ENCODE data around the gene SLCO2A1. TPM values are rescaled to one million over a fixed set of nuclear protein-coding genes. Genes with fewer than 3 reads are reported as not detected.

SLCO2A1 gene
- total RNA-seq, 4 donors from 2014 or later: 8.4 to 68.5 (median 22.7) TPM

DNA sequence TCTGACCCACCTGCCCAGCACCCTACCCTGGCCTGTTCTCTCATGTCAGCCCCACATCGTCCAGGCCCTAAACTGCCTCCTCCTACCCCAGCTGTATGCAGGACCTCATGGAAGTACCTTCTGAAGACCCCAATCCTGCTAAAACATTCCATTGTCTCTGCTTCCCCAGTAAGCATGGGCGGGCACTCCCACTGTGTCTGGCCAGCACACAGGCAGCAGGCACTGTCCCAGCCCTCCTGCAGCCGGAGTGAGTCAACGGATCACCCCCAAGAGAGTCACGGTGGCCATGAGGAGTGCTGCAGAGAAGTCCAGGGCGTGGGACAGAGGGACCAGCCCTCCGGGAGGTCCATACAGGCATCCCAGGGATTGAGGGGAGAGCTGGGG is 36.4 kb upstream of the SLCO2A1 start:
- no peak overlapping the region for H3K27ac ChIP-seq
- H3K4me1 ChIP-seq: no peaks in the 10 kb centered on the region
- intact Hi-C loops (cut with DNase I; ENCODE audit: low total_unique reads) (no loop called here), in situ Hi-C loops (cut with MboI; ENCODE audit: low pct_ligation_motif_present in 1 of 4, low pct_unique_long_range_greater_than_20kb in 1 of 4, low sequenced_read_pairs in 3 of 4) (no loop called here)
- no peaks in the 10 kb centered on the region for H3K27me3 ChIP-seq
- TF ChIP-seq POLR2A (IDR thresholded peaks at IDR 0.05) (no peak), POLR2AphosphoS5 (IDR thresholded peaks at IDR 0.05) (no peak), EP300 (IDR thresholded peaks at IDR 0.05; ENCODE audit: low read depth) (no peak)
- TF ChIP-seq, protein P1, sequence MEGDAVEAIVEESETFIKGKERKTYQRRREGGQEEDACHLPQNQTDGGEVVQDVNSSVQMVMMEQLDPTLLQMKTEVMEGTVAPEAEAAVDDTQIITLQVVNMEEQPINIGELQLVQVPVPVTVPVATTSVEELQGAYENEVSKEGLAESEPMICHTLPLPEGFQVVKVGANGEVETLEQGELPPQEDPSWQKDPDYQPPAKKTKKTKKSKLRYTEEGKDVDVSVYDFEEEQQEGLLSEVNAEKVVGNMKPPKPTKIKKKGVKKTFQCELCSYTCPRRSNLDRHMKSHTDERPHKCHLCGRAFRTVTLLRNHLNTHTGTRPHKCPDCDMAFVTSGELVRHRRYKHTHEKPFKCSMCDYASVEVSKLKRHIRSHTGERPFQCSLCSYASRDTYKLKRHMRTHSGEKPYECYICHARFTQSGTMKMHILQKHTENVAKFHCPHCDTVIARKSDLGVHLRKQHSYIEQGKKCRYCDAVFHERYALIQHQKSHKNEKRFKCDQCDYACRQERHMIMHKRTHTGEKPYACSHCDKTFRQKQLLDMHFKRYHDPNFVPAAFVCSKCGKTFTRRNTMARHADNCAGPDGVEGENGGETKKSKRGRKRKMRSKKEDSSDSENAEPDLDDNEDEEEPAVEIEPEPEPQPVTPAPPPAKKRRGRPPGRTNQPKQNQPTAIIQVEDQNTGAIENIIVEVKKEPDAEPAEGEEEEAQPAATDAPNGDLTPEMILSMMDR (IDR thresholded peaks at IDR 0.05): no peak
- WGBS, 2 donors (ENCODE audit: low coverage in 1 of 2): 74 to 87% methylated on average over 3 to 7 of the region's 7 CpGs
- H3K4me3 ChIP-seq: no peak overlapping the region
- no peak for DNase-seq
- no peaks in the 10 kb centered on the region for H3K9me3 ChIP-seq
- H3K36me3 ChIP-seq: no peaks in the 10 kb centered on the region

DNA sequence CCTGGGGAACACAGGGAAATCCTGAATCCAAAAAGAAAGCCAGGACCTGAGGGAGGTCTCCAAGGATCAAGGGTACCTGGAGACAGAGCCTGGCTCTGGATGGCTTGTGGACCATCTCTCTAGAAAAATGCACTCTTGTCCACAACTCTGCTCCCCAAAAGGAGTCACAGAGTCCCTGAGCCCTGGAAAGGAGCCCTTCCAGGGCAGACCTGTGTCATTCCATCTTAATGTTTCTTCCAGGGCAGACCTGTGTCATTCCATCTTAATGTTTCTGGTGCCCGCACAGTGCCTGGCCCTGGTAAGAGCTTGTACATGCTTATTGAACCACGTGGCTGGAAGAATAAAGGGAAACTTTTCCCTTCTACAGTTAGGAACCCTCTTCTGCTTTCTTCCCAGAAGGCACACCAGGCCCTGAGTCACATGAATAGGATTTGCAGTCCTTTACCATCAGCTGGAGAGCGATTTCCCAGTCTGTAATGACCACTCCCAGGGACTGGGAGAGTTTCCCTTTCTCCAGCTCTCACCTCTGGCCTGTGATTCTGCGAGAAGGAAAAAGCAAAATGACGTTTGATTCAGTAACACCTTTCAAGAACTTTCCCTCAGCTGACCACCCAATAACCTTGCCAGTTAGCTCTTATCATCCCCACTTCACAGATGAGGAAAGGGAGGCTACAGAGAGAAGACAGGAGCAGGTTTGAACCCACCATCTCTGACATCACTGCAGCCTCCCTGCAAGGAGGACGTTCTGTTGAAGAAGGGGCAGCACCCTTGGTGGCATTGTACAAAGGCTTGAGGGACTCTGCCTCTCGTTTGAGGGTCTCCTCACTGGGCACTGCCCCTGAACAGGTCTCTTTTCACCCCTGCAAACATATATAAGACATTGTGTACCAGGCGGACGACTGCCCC is 35.8 kb upstream of the SLCO2A1 start:
- peaks cover 0 to 4% (median under 1%) of the 10 kb centered on the region in 4 donors for H3K4me1 ChIP-seq
- no peak overlapping the region for H3K4me3 ChIP-seq
- no peaks in the 10 kb centered on the region for H3K9me3 ChIP-seq
- intact Hi-C loops (cut with DNase I; ENCODE audit: low total_unique reads): no loop called here
- H3K27ac ChIP-seq: no peak overlapping the region
- no peak for DNase-seq
- 68% methylated on average over 9 of the region's 9 CpGs; no CpG with 5 or more reads in 1 of the 2 donors for WGBS, 2 donors (ENCODE audit: low coverage in 1 of 2)
- TF ChIP-seq, protein P1 (IDR thresholded peaks at IDR 0.05): no peak
- TF ChIP-seq EP300 (IDR thresholded peaks at IDR 0.05; ENCODE audit: low read depth): no peak
- no peak for TF ChIP-seq POLR2AphosphoS5 (IDR thresholded peaks at IDR 0.05)
- no peak for TF ChIP-seq POLR2A (IDR thresholded peaks at IDR 0.05)
- H3K36me3 ChIP-seq: no peaks in the 10 kb centered on the region
- in situ Hi-C loops (cut with MboI; ENCODE audit: low pct_ligation_motif_present in 1 of 4, low pct_unique_long_range_greater_than_20kb in 1 of 4, low sequenced_read_pairs in 3 of 4): no loop called here
- no peaks in the 10 kb centered on the region for H3K27me3 ChIP-seq

DNA sequence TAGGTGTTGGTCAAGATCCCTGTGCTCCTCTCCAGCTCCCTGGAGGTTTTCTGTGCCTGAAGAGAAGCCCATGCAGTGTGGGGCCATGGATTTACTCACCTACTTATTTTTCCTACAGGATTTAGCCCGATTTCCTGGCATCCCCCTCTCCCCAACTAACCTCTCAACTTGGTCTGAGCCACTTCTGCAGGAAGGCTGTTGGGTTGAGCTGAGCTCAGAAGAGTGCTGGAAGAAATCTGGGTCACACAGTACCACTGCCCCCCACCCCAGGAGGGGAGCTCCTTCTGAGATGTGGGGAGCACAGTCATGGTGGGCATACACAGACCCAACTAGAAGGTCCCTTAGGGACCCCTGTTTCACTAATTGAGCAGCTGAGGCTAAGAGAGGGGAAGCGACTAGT is 34.4 kb upstream of the SLCO2A1 start:
- intact Hi-C loops (cut with DNase I; ENCODE audit: low total_unique reads): no loop called here
- H3K9me3 ChIP-seq: no peaks in the 10 kb centered on the region
- 80 to 100% methylated on average over 1 to 2 of the region's 2 CpGs for WGBS, 2 donors (ENCODE audit: low coverage in 1 of 2)

DNA sequence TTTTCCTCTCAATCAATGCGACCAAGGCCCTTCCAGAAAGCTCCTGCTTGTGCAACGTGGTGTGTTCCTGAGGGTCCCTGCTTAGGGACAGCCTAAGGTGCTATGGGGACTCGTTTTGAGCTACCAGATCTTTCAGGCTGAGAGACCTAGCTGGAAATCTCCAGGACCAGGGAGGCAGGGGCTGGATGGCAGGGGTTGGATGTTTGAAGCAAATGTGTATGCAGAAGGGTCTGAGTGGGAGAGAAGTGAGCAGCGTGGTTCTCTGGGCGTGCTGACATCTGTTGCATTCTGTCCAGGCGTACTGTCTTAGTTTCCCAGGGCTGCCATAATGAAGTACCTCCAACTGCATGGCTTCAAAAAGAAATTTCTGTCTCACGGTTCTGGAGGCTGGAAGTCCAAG is 31.7 kb upstream of the SLCO2A1 start:
- Histone ChIP-seq H3K36me3 (no peaks in the 10 kb centered on the region), H3K9me3 (no peaks in the 10 kb centered on the region), H3K27me3 (no peaks in the 10 kb centered on the region), H3K27ac (no peak overlapping the region), H3K4me1 (peaks cover 0 to 40% (median 14%) of the 10 kb centered on the region in 4 donors), H3K4me3 (no peak overlapping the region)
- WGBS, 2 donors (ENCODE audit: low coverage in 1 of 2): 30 to 67% methylated on average over 2 to 7 of the region's 7 CpGs
- TF ChIP-seq POLR2AphosphoS5 (IDR thresholded peaks at IDR 0.05): no peak
- TF ChIP-seq, protein P1 (IDR thresholded peaks at IDR 0.05): no peak
- no peak for TF ChIP-seq POLR2A (IDR thresholded peaks at IDR 0.05)
- no peak for TF ChIP-seq EP300 (IDR thresholded peaks at IDR 0.05; ENCODE audit: low read depth)
- intact Hi-C loops (cut with DNase I; ENCODE audit: low total_unique reads): no loop called here
- DNase-seq: no peak
- in situ Hi-C loops (cut with MboI; ENCODE audit: low pct_ligation_motif_present in 1 of 4, low pct_unique_long_range_greater_than_20kb in 1 of 4, low sequenced_read_pairs in 3 of 4): no loop called here

More for the DNA sequence above, 34.4 kb upstream of the SLCO2A1 start:
- in situ Hi-C loops (cut with MboI; ENCODE audit: low pct_ligation_motif_present in 1 of 4, low pct_unique_long_range_greater_than_20kb in 1 of 4, low sequenced_read_pairs in 3 of 4): no loop called here
- no peak overlapping the region for H3K4me3 ChIP-seq
- DNase-seq: no peak
- no peaks in the 10 kb centered on the region for H3K36me3 ChIP-seq
- TF ChIP-seq, protein P1 (IDR thresholded peaks at IDR 0.05): no peak
- no peak for TF ChIP-seq POLR2A (IDR thresholded peaks at IDR 0.05)
- no peak for TF ChIP-seq POLR2AphosphoS5 (IDR thresholded peaks at IDR 0.05)
- no peak for TF ChIP-seq EP300 (IDR thresholded peaks at IDR 0.05; ENCODE audit: low read depth)
- H3K4me1 ChIP-seq: peaks cover 0 to 18% (median 5%) of the 10 kb centered on the region in 4 donors
- no peaks in the 10 kb centered on the region for H3K27me3 ChIP-seq
- H3K27ac ChIP-seq: no peak overlapping the region
